K562 (cell line): ENCODE measurements around the gene NAIF1. TPM values are rescaled to one million over a fixed set of nuclear protein-coding genes. Genes with fewer than 3 reads are reported as not detected.

ENCODE experiments used
- CAMTA2 ChIP-seq: fragments of 250-450 bp; sonication (Bioruptor Pico); conservative IDR thresholded peaks from 2 replicates; pipeline ENCODE4 v1.5.1; 2022
- CCAR2 ChIP-seq: fragments of 200-400 bp; formaldehyde crosslinking; IDR thresholded peaks from 2 replicates; pipeline ENCODE4 v1.6.1; 2017; ENCODE audit warnings: mild to moderate bottlenecking, low read depth, low read length
- DPF2 ChIP-seq: fragments of 450-650 bp; IDR thresholded peaks from 2 replicates; pipeline ENCODE4 v1.6.1; 2016
- ELF4 ChIP-seq: fragments of 450-650 bp; formaldehyde crosslinking; IDR thresholded peaks from 2 replicates; pipeline ENCODE4 v1.4.0; 2022; ENCODE audit warnings: missing genetic modification characterization
- ETV6 ChIP-seq, 3 experiments: fragments of 150-350 bp in 1 of 3; sonication (generic) in 1 of 3; formaldehyde crosslinking in 1 of 3; IDR thresholded peaks; 2 replicates each; pipeline versions ENCODE4 v1.6.1 to v1.8.0; 2014 to 2022; ENCODE audit warnings: borderline replicate concordance in 2 of 3, low read depth in 2 of 3, antibody characterized with exemption in 1 of 3, low read length in 1 of 3, mild to moderate bottlenecking in 1 of 3, missing genetic modification reagents in 1 of 3
- FOXJ2 ChIP-seq: fragments of 200-800 bp; sonication (Bioruptor generic); IDR thresholded peaks from 2 replicates; pipeline ENCODE4 v1.6.1; 2016; ENCODE audit warnings: missing genetic modification characterization, missing compliant biosample characterization
- HCFC1 ChIP-seq: IDR thresholded peaks from 2 replicates; pipeline ENCODE4 v1.6.1; 2012; ENCODE audit warnings: low read depth, low read length, improper control_type of control experiment
- SAFB ChIP-seq: fragments of 200-400 bp; formaldehyde crosslinking; IDR thresholded peaks from 2 replicates; pipeline ENCODE4 v1.6.1; 2017; ENCODE audit warnings: low read depth, low read length, borderline replicate concordance
- SOX6 ChIP-seq: fragments of 450-650 bp; IDR thresholded peaks from 2 replicates; pipeline ENCODE4 v1.6.1; 2014; ENCODE audit warnings: mild to moderate bottlenecking
- TAF1 ChIP-seq: IDR thresholded peaks from 2 replicates; pipeline ENCODE4 v1.6.1; 2011; ENCODE audit warnings: mild to moderate bottlenecking, low read length, moderate library complexity; ENCODE audit not compliant: insufficient read depth, control insufficient read depth, severe bottlenecking; ENCODE audit errors: extremely low read depth
- TAF15 ChIP-seq: fragments of 200-400 bp; formaldehyde crosslinking; IDR thresholded peaks from 2 replicates; pipeline ENCODE4 v1.6.1; 2017; ENCODE audit warnings: mild to moderate bottlenecking, low read depth, low read length, moderate library complexity
- TFAM ChIP-seq: fragments of 250-450 bp; sonication (Bioruptor Pico); conservative IDR thresholded peaks from 2 replicates; pipeline ENCODE4 v1.5.0; 2021; ENCODE audit warnings: mild to moderate bottlenecking, moderate library complexity
- XRCC5 ChIP-seq: fragments of 200-400 bp; formaldehyde crosslinking; IDR thresholded peaks from 2 replicates; pipeline ENCODE4 v1.6.1; 2017; ENCODE audit warnings: low read depth, mild to moderate bottlenecking, low read length
- ZFP30 ChIP-seq: fragments of 250-450 bp; sonication (Bioruptor Pico); IDR thresholded peaks from 2 replicates; pipeline ENCODE4 v1.8.0; 2022; ENCODE audit warnings: moderate library complexity, mild to moderate bottlenecking, inconsistent platforms, borderline replicate concordance
- ZKSCAN1 ChIP-seq: fragments of 150-350 bp; IDR thresholded peaks from 2 replicates; pipeline ENCODE4 v1.6.1; 2016; ENCODE audit warnings: low read depth, low read length
- ZNF232 ChIP-seq: sonication (generic); formaldehyde crosslinking; IDR thresholded peaks from 2 replicates; pipeline ENCODE4 v1.8.0; 2022; ENCODE audit warnings: mild to moderate bottlenecking, missing genetic modification reagents
- ZNF77 ChIP-seq: fragments of 250-450 bp; sonication (Bioruptor Pico); IDR thresholded peaks from 2 replicates; pipeline ENCODE4 v1.5.0; 2020
- polyA plus RNA-seq, 8 experiments: library from polyadenylated mRNA; depleted of rRNA in 4 of 8; stranded (reverse) in 5 of 8; unstranded in 3 of 8; fragments of >200 nt; fragmentation: Nextera tagmentation in 2 of 8; fragmentation: Illumina TruSeq in 1 of 8; extraction: Ambion mirVana in 2 of 8; extraction: Trizol in 1 of 8; gene quantifications; 2 replicates each; pipeline versions ENCODE4 v1.2.1 to v1.2.3, GENCODE V29; 2011 to 2014; ENCODE audit warnings: inconsistent platforms in 1 of 8, missing spikeins in 1 of 8
- total RNA-seq, 7 experiments: library from RNA; depleted of rRNA in 6 of 7; stranded (reverse); fragments of >200 nt in 6 of 7; fragmentation: Illumina TruSeq in 2 of 7; extraction: Trizol in 2 of 7; gene quantifications; 2 replicates each; pipeline versions ENCODE4 v1.2.1 to v1.2.3, GENCODE V29; 2011 to 2021; ENCODE audit warnings: low replicate concordance in 1 of 7
- TF ChIP-seq, protein P1 (sequence below): sonication (generic); formaldehyde crosslinking; IDR thresholded peaks from 2 replicates; pipeline ENCODE4 v1.8.0; 2023; ENCODE audit warnings: missing genetic modification reagents, mild to moderate bottlenecking, borderline replicate concordance
- TF ChIP-seq, protein P2 (sequence below): sonication (generic); formaldehyde crosslinking; IDR thresholded peaks from 2 replicates; pipeline ENCODE4 v1.8.0; 2022; ENCODE audit warnings: mild to moderate bottlenecking, missing genetic modification reagents

Gene NAIF1
- total and polyA plus RNA-seq, 9 of the 15 experiments (the other 6 are each of a cell fraction or from before 2014, with no cell fraction given), result 4.8 to 26.6 (median 17.2) TPM

DNA sequence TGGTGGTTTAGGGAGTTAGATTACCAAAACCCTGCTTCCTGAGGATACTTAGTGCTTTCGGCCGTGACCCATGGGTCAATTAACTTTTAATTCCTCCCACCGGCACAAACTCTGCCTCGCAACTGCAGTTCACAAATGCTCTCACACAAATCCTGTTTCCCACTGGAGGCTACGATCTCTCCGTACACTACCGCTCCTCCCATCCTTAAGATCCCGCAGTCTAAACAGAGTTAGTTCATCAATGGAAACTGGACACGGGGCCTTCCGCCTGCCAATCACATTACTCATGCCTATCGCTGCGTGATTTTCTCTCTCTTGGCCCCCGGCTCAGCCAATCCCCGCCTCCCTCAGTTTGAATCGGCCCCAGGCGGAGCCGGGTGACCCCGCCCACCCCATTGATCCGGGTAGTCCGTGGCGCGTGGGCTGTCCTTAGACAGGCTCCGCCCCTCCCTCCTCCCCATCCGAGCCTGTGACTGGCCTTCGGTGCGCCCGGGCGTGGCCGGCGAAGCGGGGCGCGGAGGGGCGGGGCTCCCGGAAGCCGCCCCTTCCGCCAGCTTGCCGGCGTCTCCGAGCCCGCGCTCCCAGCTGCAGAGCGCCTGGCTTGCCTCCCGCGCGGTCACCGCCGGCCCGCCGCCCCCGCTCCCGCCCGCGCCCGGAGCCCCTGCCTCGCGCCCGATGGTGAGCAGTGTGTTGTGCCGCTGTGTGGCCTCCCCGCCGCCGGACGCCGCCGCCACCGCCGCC is 695 bp upstream of the NAIF1 start, which contains the start of gene SLC25A25 (continued):
- TF ChIP-seq, protein P1, sequence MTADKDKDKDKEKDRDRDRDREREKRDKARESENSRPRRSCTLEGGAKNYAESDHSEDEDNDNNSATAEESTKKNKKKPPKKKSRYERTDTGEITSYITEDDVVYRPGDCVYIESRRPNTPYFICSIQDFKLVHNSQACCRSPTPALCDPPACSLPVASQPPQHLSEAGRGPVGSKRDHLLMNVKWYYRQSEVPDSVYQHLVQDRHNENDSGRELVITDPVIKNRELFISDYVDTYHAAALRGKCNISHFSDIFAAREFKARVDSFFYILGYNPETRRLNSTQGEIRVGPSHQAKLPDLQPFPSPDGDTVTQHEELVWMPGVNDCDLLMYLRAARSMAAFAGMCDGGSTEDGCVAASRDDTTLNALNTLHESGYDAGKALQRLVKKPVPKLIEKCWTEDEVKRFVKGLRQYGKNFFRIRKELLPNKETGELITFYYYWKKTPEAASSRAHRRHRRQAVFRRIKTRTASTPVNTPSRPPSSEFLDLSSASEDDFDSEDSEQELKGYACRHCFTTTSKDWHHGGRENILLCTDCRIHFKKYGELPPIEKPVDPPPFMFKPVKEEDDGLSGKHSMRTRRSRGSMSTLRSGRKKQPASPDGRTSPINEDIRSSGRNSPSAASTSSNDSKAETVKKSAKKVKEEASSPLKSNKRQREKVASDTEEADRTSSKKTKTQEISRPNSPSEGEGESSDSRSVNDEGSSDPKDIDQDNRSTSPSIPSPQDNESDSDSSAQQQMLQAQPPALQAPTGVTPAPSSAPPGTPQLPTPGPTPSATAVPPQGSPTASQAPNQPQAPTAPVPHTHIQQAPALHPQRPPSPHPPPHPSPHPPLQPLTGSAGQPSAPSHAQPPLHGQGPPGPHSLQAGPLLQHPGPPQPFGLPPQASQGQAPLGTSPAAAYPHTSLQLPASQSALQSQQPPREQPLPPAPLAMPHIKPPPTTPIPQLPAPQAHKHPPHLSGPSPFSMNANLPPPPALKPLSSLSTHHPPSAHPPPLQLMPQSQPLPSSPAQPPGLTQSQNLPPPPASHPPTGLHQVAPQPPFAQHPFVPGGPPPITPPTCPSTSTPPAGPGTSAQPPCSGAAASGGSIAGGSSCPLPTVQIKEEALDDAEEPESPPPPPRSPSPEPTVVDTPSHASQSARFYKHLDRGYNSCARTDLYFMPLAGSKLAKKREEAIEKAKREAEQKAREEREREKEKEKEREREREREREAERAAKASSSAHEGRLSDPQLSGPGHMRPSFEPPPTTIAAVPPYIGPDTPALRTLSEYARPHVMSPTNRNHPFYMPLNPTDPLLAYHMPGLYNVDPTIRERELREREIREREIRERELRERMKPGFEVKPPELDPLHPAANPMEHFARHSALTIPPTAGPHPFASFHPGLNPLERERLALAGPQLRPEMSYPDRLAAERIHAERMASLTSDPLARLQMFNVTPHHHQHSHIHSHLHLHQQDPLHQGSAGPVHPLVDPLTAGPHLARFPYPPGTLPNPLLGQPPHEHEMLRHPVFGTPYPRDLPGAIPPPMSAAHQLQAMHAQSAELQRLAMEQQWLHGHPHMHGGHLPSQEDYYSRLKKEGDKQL (CRISPR knock-in tag), result no peak
- TF ChIP-seq DPF2, result peak; percentile 78
- TF ChIP-seq ELF4 (CRISPR knock-in tag), result no peak
- TF ChIP-seq XRCC5, result no peak
- no peak for TF ChIP-seq ZFP30 (CRISPR knock-in tag)
- TF ChIP-seq TAF15, result no peak
- TF ChIP-seq TFAM (CRISPR knock-in tag), result no peak
- TF ChIP-seq SAFB, result no peak
- TF ChIP-seq, protein P2, sequence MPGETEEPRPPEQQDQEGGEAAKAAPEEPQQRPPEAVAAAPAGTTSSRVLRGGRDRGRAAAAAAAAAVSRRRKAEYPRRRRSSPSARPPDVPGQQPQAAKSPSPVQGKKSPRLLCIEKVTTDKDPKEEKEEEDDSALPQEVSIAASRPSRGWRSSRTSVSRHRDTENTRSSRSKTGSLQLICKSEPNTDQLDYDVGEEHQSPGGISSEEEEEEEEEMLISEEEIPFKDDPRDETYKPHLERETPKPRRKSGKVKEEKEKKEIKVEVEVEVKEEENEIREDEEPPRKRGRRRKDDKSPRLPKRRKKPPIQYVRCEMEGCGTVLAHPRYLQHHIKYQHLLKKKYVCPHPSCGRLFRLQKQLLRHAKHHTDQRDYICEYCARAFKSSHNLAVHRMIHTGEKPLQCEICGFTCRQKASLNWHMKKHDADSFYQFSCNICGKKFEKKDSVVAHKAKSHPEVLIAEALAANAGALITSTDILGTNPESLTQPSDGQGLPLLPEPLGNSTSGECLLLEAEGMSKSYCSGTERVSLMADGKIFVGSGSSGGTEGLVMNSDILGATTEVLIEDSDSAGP (CRISPR knock-in tag), result no peak
- no peak for TF ChIP-seq CCAR2
- TF ChIP-seq ZNF232 (CRISPR knock-in tag), result no peak
- TF ChIP-seq HCFC1, result peak; percentile 14; the same call in 1 of the 2 replicates
- TF ChIP-seq SOX6, result no peak; the same call in 1 of the 2 replicates
- no peak for TF ChIP-seq ZNF77
- no peak for TF ChIP-seq FOXJ2 (tag)
- TF ChIP-seq TAF1, result peak; percentile 88
- TF ChIP-seq CAMTA2 (CRISPR knock-in tag), result no peak
- no peak for TF ChIP-seq ETV6 (IDR thresholded peaks at IDR 0.05; ENCODE audit: borderline replicate concordance in 1 of 2, low read depth in 2 of 2, low read length in 1 of 2)
- TF ChIP-seq ETV6 (CRISPR knock-in tag; IDR thresholded peaks at IDR 0.05; ENCODE audit: borderline replicate concordance), result no peak
- TF ChIP-seq ZKSCAN1, result no peak
